Tibial nerve (tissue), 4 donors: ENCODE results near the gene TBC1D20. TPM values are rescaled to one million over a fixed set of nuclear protein-coding genes. Genes with fewer than 3 reads are reported as not detected.

Experiments used
- DNase-seq, 2 donors: peaks; one replicate each; pipeline ENCODE4 v3.0.0-alpha.2; 2019; ENCODE audit warnings: low spot score in 2 of 2
- H3K27ac ChIP-seq, 4 donors: fragments of 200-600 bp; sonication (generic) in 3 of 4; one replicate each; pipeline ENCODE4 v1.5.1; 2017 to 2019; ENCODE audit warnings: mild to moderate bottlenecking in 1 of 4
- H3K27me3 ChIP-seq, 2 donors: fragments of 200-600 bp; sonication (generic) in 1 of 2; one replicate each; pipeline versions ENCODE4 v1.5.1 to v1.6.0; 2017 to 2019
- H3K36me3 ChIP-seq, 3 donors: fragments of 200-600 bp; sonication (generic); one replicate each; pipeline ENCODE4 v1.5.1; 2018 to 2019
- H3K4me1 ChIP-seq, 4 donors: fragments of 200-600 bp; sonication (generic) in 3 of 4; one replicate each; pipeline ENCODE4 v1.5.1; 2017 to 2019
- H3K4me3 ChIP-seq, 4 donors: fragments of 200-600 bp; sonication (generic) in 3 of 4; one replicate each; pipeline ENCODE4 v1.5.1; 2017 to 2019; ENCODE audit warnings: mild to moderate bottlenecking in 1 of 4, moderate library complexity in 1 of 4
- H3K9me3 ChIP-seq, 4 donors: fragments of 200-600 bp; sonication (generic) in 3 of 4; one replicate each; pipeline ENCODE4 v1.5.1; 2017 to 2019
- EP300 ChIP-seq, 2 donors: sonication (generic); formaldehyde crosslinking; IDR thresholded peaks; one replicate each; pipeline ENCODE4 v1.6.1; 2017; ENCODE audit warnings: antibody characterized with exemption in 2 of 2, mild to moderate bottlenecking in 1 of 2
- POLR2A ChIP-seq, 2 donors: fragments of 450-650 bp; IDR thresholded peaks; one replicate each; pipeline ENCODE4 v1.6.1; 2017; ENCODE audit warnings: antibody characterized with exemption in 2 of 2, mild to moderate bottlenecking in 2 of 2, moderate library complexity in 2 of 2
- WGBS, 2 donors: methylation state at CpG; one replicate each; pipeline ENCODE4 v1.1.5; 2018; 5-methylcytosine and 5-hydroxymethylcytosine counted together
- total RNA-seq, 4 donors: library from RNA; depleted of rRNA; stranded (reverse); fragments of >200 nt; gene quantifications; one replicate each; pipeline ENCODE4 v1.1.0, GENCODE V29; 2016
- TF ChIP-seq, protein P1 (sequence below), 5 experiments: fragments of 200-600 bp in 3 of 5; fragments of 450-650 bp in 2 of 5; sonication (generic) in 3 of 5; IDR thresholded peaks; one replicate each; pipeline ENCODE4 v1.5.1; 2016 to 2019; ENCODE audit warnings: antibody characterized with exemption in 5 of 5, mild to moderate bottlenecking in 3 of 5, moderate library complexity in 2 of 5

Gene TBC1D20
- total RNA-seq, 4 donors from 2014 or later = 38.5 to 52.0 (median 44.3) TPM

DNA sequence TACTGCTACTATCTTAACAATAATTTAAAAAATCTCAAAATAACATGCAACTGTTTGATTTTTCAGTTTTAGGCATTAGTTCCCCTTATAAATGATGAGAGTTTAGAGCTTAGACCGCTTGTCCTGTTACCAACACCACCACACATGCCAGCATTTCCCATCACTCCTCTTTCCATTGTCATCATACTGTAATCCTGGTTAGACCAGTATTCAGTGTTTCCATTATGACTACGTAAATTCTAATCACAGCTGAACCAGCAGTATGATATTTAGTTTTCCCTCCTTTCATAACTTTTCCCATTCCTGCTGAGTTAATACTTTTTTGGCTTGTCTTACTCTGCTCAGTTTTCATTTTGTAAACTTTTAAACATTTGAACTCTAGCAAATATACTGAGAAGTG, 12.2 kb upstream of the TBC1D20 start:
- H3K4me1 ChIP-seq = peaks cover 0 to 15% (median 0%) of the 10 kb centered on the region in 4 donors
- peaks cover 0 to 18% (median 0%) of the 10 kb centered on the region in 3 donors for H3K36me3 ChIP-seq
- H3K27ac ChIP-seq = no peak overlapping the region
- H3K9me3 ChIP-seq = no peaks in the 10 kb centered on the region
- no peaks in the 10 kb centered on the region for H3K27me3 ChIP-seq
- no peak for TF ChIP-seq POLR2A (IDR thresholded peaks at IDR 0.05)
- TF ChIP-seq, protein P1, sequence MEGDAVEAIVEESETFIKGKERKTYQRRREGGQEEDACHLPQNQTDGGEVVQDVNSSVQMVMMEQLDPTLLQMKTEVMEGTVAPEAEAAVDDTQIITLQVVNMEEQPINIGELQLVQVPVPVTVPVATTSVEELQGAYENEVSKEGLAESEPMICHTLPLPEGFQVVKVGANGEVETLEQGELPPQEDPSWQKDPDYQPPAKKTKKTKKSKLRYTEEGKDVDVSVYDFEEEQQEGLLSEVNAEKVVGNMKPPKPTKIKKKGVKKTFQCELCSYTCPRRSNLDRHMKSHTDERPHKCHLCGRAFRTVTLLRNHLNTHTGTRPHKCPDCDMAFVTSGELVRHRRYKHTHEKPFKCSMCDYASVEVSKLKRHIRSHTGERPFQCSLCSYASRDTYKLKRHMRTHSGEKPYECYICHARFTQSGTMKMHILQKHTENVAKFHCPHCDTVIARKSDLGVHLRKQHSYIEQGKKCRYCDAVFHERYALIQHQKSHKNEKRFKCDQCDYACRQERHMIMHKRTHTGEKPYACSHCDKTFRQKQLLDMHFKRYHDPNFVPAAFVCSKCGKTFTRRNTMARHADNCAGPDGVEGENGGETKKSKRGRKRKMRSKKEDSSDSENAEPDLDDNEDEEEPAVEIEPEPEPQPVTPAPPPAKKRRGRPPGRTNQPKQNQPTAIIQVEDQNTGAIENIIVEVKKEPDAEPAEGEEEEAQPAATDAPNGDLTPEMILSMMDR (IDR thresholded peaks at IDR 0.05) = no peak
- TF ChIP-seq EP300 (IDR thresholded peaks at IDR 0.05) = no peak
- 78 to 80% methylated on average over 2 of the region's 2 CpGs for WGBS, 2 donors
- no peak overlapping the region for H3K4me3 ChIP-seq
- no peak for DNase-seq

DNA sequence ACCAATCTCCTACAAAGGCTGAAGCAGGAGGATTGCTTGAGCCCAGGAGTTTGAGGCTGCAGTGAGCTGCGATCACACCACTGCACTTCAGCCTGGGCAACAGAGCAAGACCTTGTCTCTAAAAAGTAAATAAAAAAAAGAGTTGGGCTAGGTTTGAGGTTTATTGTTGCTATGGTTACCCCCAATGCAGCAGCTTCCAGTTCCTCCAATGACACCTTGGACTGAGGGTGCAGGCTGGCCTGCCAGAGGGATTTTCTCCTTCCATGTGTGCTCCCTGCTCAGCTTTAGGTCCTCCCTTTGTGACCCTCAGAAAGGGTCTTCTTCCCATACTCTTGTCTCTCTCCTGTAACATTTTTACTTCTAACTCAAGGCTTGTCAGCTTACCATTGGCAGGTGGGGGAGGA, 10.6 kb upstream of the TBC1D20 start:
- Histone ChIP-seq H3K9me3 (no peaks in the 10 kb centered on the region), H3K36me3 (peaks cover 0 to 12% (median 0%) of the 10 kb centered on the region in 3 donors), H3K27me3 (no peaks in the 10 kb centered on the region), H3K4me3 (no peak overlapping the region), H3K27ac (no peak overlapping the region), H3K4me1 (no peaks in the 10 kb centered on the region)
- DNase-seq = no peak
- TF ChIP-seq POLR2A (IDR thresholded peaks at IDR 0.05) (no peak), EP300 (IDR thresholded peaks at IDR 0.05) (no peak)
- TF ChIP-seq, protein P1 (IDR thresholded peaks at IDR 0.05) = no peak
- 95 to 96% methylated on average over 1 of the region's 1 CpG for WGBS, 2 donors

DNA sequence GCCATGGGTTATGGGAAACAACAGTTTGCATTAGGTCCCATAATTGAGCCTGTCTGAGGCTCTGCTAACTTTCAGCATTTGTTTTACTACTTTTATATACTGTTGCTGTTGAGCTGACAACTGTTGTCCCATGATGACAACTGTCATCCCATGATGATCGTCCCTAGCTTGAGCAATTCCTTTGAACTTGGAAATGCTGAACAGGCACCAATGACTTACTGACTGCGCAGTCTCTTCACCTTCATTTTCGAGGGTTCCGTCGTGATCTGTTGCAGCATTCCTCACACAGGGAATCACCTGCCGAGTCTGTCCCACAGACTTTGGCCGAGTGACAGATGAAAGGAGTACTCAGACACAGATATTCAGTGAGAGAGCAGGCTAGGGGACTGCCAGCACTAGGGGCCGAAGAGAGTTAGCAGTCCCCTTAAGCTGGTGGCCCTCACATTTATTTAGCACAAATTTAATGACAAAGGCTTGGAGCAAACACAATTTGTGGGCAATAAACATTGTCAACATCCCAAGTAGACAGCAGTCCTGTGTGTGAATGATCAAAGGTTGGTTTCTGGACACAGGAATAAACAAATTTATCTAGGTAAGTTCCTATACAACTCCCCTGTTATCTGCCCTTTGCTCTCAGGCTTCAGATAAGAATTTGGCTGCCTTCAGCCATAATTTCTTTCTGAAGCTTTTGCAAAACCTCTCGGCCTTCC, 10.0 kb upstream of the TBC1D20 start:
- H3K4me1 ChIP-seq = no peaks in the 10 kb centered on the region
- H3K27me3 ChIP-seq = no peaks in the 10 kb centered on the region
- H3K9me3 ChIP-seq = no peaks in the 10 kb centered on the region
- DNase-seq = no peak
- WGBS, 2 donors = 91 to 92% methylated on average over 9 of the region's 9 CpGs
- TF ChIP-seq POLR2A (IDR thresholded peaks at IDR 0.05) = no peak
- TF ChIP-seq EP300 (IDR thresholded peaks at IDR 0.05) = no peak
- TF ChIP-seq, protein P1 (IDR thresholded peaks at IDR 0.05) = no peak
- peaks cover 0 to 6% (median 0%) of the 10 kb centered on the region in 3 donors for H3K36me3 ChIP-seq
- no peak overlapping the region for H3K27ac ChIP-seq
- H3K4me3 ChIP-seq = no peak overlapping the region

DNA sequence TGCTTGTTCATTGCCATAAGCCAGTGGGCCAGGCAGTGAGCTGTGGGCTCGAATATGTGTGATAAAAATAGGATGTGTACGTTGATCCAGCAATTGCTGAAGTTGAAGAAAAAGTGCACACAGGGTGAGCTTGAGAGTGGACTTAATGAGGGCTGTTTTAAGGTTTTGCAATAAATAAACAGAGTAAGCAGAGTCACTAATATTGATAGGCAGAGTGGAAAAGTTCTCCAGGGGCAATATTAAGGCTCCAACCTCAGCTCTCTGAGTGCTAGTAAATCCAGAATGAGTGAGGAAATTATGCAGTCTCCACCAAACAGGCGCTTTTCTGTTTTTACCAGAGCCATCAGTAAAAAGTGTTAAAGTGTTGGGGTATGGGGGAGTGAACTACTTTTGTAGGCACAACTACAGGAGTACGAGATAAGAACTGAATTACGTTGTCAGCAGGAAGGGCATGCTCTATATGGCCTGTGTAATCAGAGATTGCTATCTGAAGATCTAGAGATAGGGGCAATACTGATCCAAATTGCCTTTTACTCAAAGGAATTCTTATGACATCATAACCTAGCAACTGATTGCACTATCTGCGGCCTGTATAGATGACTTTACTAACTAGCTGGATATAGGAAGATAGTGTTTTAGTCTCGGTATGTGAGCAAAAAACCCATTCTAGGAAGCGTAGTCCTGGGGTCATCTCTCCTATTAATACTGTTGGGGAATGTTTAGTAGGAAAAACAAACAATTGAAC, 7.6 kb upstream of the TBC1D20 start:
- no peak overlapping the region for H3K27ac ChIP-seq
- no peaks in the 10 kb centered on the region for H3K27me3 ChIP-seq
- TF ChIP-seq POLR2A (IDR thresholded peaks at IDR 0.05) (no peak), EP300 (IDR thresholded peaks at IDR 0.05) (no peak)
- TF ChIP-seq, protein P1 (IDR thresholded peaks at IDR 0.05) = no peak
- H3K36me3 ChIP-seq = peaks cover 0 to 6% (median 0%) of the 10 kb centered on the region in 3 donors
- DNase-seq = no peak
- no peaks in the 10 kb centered on the region for H3K4me1 ChIP-seq
- 70 to 90% methylated on average over 8 of the region's 8 CpGs for WGBS, 2 donors
- no peaks in the 10 kb centered on the region for H3K9me3 ChIP-seq
- no peak overlapping the region for H3K4me3 ChIP-seq

DNA sequence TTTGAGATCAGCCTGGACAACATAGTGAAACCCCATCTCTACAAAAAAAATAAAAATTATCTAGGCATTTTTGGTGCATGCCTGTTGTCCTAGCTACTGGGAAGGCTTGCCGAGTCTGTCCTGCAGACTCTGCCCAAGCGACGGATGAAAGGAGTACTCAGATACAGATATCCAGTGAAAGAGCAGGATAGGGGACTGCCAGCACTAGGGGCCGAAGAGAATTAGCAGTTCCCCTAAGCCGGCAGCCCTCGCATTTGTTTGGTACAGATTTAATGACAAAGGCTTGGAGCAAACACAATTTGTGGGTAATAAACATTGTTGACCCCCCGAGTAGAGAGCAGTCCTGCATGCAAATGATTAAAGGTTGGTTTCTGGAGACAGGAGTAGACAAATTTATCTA, 5.4 kb upstream of the TBC1D20 start:
- H3K36me3 ChIP-seq = no peaks in the 10 kb centered on the region
- no peaks in the 10 kb centered on the region for H3K27me3 ChIP-seq
- H3K9me3 ChIP-seq = no peaks in the 10 kb centered on the region
- 90 to 91% methylated on average over 7 of the region's 7 CpGs for WGBS, 2 donors
- peaks cover 0 to 6% (median 0%) of the 10 kb centered on the region in 4 donors for H3K4me1 ChIP-seq
- no peak overlapping the region for H3K27ac ChIP-seq
- TF ChIP-seq, protein P1 (IDR thresholded peaks at IDR 0.05) = no peak
- TF ChIP-seq EP300 (IDR thresholded peaks at IDR 0.05) (no peak), POLR2A (IDR thresholded peaks at IDR 0.05) (no peak)
- H3K4me3 ChIP-seq = no peak overlapping the region
- DNase-seq = no peak
